Keratinocyte (primary cell): ENCODE measurements around the gene OR6P1.

Source experiments
- EZH2 ChIP-seq: IDR thresholded peaks from one replicate; pipeline ENCODE4 v1.6.1; 2012; ENCODE audit warnings: inconsistent platforms, mild to moderate bottlenecking, low read length, moderate library complexity
- TF ChIP-seq, protein P1 (sequence below), 3 experiments: IDR thresholded peaks in 1 of 3; conservative IDR thresholded peaks in 1 of 3; optimal IDR thresholded peaks in 1 of 3; 2 replicates in 2 of 3; 3 replicates in 1 of 3; pipeline versions ENCODE3 to v1.5.1; 2011; ENCODE audit warnings: low read length in 3 of 3, mild to moderate bottlenecking in 3 of 3, moderate library complexity in 2 of 3, control low read depth in 1 of 3, inconsistent platforms in 1 of 3; ENCODE audit not compliant: insufficient read depth in 2 of 3; ENCODE audit errors: extremely low read depth in 1 of 3

GRCh38 chr1:158604968-158605367, 34.6 kb upstream of the OR6P1 start, which contains the start of gene OR10Z1:
- TF ChIP-seq, protein P1, sequence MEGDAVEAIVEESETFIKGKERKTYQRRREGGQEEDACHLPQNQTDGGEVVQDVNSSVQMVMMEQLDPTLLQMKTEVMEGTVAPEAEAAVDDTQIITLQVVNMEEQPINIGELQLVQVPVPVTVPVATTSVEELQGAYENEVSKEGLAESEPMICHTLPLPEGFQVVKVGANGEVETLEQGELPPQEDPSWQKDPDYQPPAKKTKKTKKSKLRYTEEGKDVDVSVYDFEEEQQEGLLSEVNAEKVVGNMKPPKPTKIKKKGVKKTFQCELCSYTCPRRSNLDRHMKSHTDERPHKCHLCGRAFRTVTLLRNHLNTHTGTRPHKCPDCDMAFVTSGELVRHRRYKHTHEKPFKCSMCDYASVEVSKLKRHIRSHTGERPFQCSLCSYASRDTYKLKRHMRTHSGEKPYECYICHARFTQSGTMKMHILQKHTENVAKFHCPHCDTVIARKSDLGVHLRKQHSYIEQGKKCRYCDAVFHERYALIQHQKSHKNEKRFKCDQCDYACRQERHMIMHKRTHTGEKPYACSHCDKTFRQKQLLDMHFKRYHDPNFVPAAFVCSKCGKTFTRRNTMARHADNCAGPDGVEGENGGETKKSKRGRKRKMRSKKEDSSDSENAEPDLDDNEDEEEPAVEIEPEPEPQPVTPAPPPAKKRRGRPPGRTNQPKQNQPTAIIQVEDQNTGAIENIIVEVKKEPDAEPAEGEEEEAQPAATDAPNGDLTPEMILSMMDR (optimal IDR thresholded peaks at IDR 0.05 in 1 of 3, IDR thresholded peaks at IDR 0.05 in 1 of 3, conservative IDR thresholded peaks at IDR 0.05 in 1 of 3; ENCODE audit: extremely low read depth in 1 of 3, insufficient read depth in 2 of 3, low read length in 3 of 3), result no peak
- no peak for TF ChIP-seq EZH2
